Endodermal cell (in vitro differentiated cells): ENCODE data around the gene ULBP3. TPM values are rescaled to one million over a fixed set of nuclear protein-coding genes. Genes with fewer than 3 reads are reported as not detected.
A peak's percentile ranks its signal among the peaks of the same experiment; 100 is the strongest.

Source experiments
- DNase-seq: peaks from one replicate; pipeline ENCODE4 v3.0.0-alpha.2; 2017
- H3K27ac ChIP-seq: 2 replicates; pipeline ENCODE4 v1.5.1; 2013; ENCODE audit warnings: mild to moderate bottlenecking, low read depth, low read length, moderate library complexity
- H3K27me3 ChIP-seq: 2 replicates; pipeline ENCODE4 v1.6.1; 2013; ENCODE audit warnings: mild to moderate bottlenecking, low read length, moderate library complexity; ENCODE audit not compliant: insufficient read depth, control insufficient read depth, poor library complexity, severe bottlenecking
- H3K36me3 ChIP-seq: 2 replicates; pipeline ENCODE4 v1.7.0; 2013; ENCODE audit warnings: mild to moderate bottlenecking, low read length, moderate library complexity; ENCODE audit not compliant: control insufficient read depth, insufficient read depth
- H3K4me1 ChIP-seq: one replicate; pipeline ENCODE4 v1.7.0; 2013; ENCODE audit warnings: low read length; ENCODE audit not compliant: control insufficient read depth, insufficient read depth
- H3K4me3 ChIP-seq: 2 replicates; pipeline ENCODE4 v1.5.1; 2013; ENCODE audit warnings: mild to moderate bottlenecking, low read length, moderate library complexity
- H3K9ac ChIP-seq: 2 replicates; pipeline ENCODE4 v1.6.1; 2013; ENCODE audit warnings: mild to moderate bottlenecking, low read length, moderate library complexity; ENCODE audit not compliant: poor library complexity, severe bottlenecking; ENCODE audit errors: extremely low read depth
- H3K9me3 ChIP-seq: 2 replicates; pipeline ENCODE4 v1.6.1; 2013; ENCODE audit warnings: mild to moderate bottlenecking, low read length, moderate library complexity; ENCODE audit not compliant: control insufficient read depth
- H3K27ac Mint-ChIP-seq: 2 replicates; pipeline ENCODE4 v1.8.0; 2020; ENCODE audit warnings: mixed read lengths
- H3K27me3 Mint-ChIP-seq: 2 replicates; pipeline ENCODE4 v1.8.0; 2021; ENCODE audit warnings: mild to moderate bottlenecking, mixed read lengths; ENCODE audit not compliant: insufficient read depth
- H3K36me3 Mint-ChIP-seq: 2 replicates; pipeline ENCODE4 v1.8.0; 2020; ENCODE audit warnings: low read depth, mixed read lengths
- H3K4me1 Mint-ChIP-seq: 2 replicates; pipeline ENCODE4 v1.8.0; 2020; ENCODE audit warnings: mixed read lengths
- H3K4me3 Mint-ChIP-seq: 2 replicates; pipeline ENCODE4 v1.8.0; 2020; ENCODE audit warnings: mild to moderate bottlenecking, moderate library complexity, mixed read lengths
- H3K9me3 Mint-ChIP-seq: 2 replicates; pipeline ENCODE4 v1.8.0; 2020; ENCODE audit warnings: mild to moderate bottlenecking, mixed read lengths
- WGBS, 2 experiments: methylation state at CpG; one replicate each; pipeline versions ENCODE4 v1.1.5 to v1.1.7; 2013; ENCODE audit warnings: missing lambda C conversion rate in 2 of 2, mixed read lengths in 1 of 2; ENCODE audit not compliant: insufficient coverage in 1 of 2, insufficient read length in 1 of 2; 5-methylcytosine and 5-hydroxymethylcytosine counted together
- total RNA-seq, 2 donors: library from RNA; stranded (reverse); fragmentation: NEBNext Ultra II Directional in 1 of 2; extraction: Animal tissue kit (Norgen Biotek cat#: 25700) in 1 of 2; gene quantifications; 2 replicates in 1 of 2; 3 replicates in 1 of 2; pipeline ENCODE4 v1.2.1, GENCODE V29; 2021
- TF ChIP-seq, protein P1 (sequence below): fragments of 200-600 bp; sonication (generic); conservative IDR thresholded peaks from 2 replicates; pipeline ENCODE4 v1.5.0; 2021; ENCODE audit warnings: antibody characterized with exemption, mild to moderate bottlenecking

The ULBP3 gene
- total RNA-seq, 2 donors from 2014 or later, result 4.4 to 5.4 TPM

DNA sequence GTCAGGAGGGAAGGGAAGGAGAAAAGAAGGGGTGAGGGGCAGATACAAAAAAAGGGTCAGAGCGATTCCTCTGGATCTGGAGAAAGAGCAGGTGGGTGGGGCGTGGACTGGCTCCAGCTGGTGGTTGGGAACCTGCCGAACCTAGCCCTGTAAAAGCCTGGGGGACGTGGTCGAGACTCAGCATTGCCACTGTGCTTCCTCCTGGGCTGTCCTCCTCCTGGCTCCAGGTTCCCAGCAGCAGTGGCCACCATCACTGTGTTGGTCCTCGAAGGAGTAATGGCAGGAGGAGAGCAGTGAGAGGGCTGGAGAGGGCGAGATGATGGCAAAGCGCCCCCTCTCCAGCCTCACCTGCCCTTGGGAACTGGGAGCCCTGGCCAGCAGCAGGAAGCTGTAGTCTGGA, 40.1 kb downstream of the ULBP3 start:
- no peaks in the 10 kb centered on the region for H3K36me3 ChIP-seq
- peak; percentile 34 for DNase-seq
- no peaks in the 10 kb centered on the region for H3K9me3 ChIP-seq
- no peak overlapping the region for H3K4me3 ChIP-seq
- peaks cover 45% of the 10 kb centered on the region for H3K27me3 ChIP-seq
- no peak overlapping the region for H3K27ac ChIP-seq
- peaks cover 71% of the 10 kb centered on the region for H3K27me3 Mint-ChIP-seq
- H3K9ac ChIP-seq, result no peak overlapping the region
- 86 to 88% methylated on average over 3 to 8 of the region's 8 CpGs for WGBS, 2 experiments
- no peaks in the 10 kb centered on the region for H3K36me3 Mint-ChIP-seq
- no peak overlapping the region for H3K4me3 Mint-ChIP-seq
- no peaks in the 10 kb centered on the region for H3K4me1 Mint-ChIP-seq
- no peaks in the 10 kb centered on the region for H3K9me3 Mint-ChIP-seq
- TF ChIP-seq, protein P1, sequence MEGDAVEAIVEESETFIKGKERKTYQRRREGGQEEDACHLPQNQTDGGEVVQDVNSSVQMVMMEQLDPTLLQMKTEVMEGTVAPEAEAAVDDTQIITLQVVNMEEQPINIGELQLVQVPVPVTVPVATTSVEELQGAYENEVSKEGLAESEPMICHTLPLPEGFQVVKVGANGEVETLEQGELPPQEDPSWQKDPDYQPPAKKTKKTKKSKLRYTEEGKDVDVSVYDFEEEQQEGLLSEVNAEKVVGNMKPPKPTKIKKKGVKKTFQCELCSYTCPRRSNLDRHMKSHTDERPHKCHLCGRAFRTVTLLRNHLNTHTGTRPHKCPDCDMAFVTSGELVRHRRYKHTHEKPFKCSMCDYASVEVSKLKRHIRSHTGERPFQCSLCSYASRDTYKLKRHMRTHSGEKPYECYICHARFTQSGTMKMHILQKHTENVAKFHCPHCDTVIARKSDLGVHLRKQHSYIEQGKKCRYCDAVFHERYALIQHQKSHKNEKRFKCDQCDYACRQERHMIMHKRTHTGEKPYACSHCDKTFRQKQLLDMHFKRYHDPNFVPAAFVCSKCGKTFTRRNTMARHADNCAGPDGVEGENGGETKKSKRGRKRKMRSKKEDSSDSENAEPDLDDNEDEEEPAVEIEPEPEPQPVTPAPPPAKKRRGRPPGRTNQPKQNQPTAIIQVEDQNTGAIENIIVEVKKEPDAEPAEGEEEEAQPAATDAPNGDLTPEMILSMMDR, result no peak
- H3K4me1 ChIP-seq, result no peaks in the 10 kb centered on the region
- no peak overlapping the region for H3K27ac Mint-ChIP-seq

DNA sequence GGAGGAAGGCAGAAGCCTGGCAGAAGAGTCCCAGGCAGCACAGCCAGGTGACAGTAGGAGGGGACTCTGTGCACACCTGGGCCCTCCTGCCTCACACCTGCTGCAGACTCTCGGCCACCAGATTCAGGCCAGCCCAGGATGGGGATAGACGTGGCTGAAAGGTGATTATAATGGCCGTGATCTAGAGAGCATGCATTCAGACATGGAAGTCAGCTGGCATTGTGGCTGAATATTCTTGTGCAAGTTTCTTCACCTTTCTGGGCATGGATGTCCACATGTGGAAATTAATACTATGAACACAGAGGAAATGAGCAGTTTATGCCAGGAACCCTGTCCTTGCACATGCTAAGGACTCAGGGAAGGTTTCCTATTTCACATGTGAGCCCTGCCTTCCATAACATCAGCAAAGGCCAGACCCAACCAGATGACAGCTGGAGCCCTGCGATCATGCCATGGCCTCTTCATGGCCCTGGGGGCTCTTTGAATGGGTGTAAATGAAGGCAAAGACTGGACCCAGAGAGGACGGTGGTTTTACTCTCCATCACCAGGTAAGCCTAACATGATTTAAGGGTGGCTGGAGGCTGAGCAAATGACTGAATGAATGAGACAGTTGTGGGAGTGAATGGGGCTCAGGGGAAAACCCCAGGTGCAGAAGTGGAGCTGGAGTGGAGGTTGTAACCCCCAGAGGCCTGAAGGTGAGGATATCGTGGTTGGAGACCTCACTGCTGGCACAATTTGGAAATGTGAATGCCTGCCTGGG, 40.9 kb downstream of the ULBP3 start:
- 86 to 89% methylated on average over 5 to 6 of the region's 6 CpGs for WGBS, 2 experiments
- peak; percentile 17 for DNase-seq
- Histone ChIP-seq H3K36me3 (no peaks in the 10 kb centered on the region), H3K4me1 (no peaks in the 10 kb centered on the region), H3K9ac (no peak overlapping the region), H3K9me3 (no peaks in the 10 kb centered on the region), H3K27me3 (peaks cover 37% of the 10 kb centered on the region), H3K4me3 (no peak overlapping the region), H3K27ac (no peak overlapping the region)
- peaks cover 67% of the 10 kb centered on the region for H3K27me3 Mint-ChIP-seq
- TF ChIP-seq, protein P1, result no peak
- no peak overlapping the region for H3K4me3 Mint-ChIP-seq
- no peaks in the 10 kb centered on the region for H3K36me3 Mint-ChIP-seq
- no peak overlapping the region for H3K27ac Mint-ChIP-seq
- H3K9me3 Mint-ChIP-seq, result no peaks in the 10 kb centered on the region
- H3K4me1 Mint-ChIP-seq, result no peaks in the 10 kb centered on the region

DNA sequence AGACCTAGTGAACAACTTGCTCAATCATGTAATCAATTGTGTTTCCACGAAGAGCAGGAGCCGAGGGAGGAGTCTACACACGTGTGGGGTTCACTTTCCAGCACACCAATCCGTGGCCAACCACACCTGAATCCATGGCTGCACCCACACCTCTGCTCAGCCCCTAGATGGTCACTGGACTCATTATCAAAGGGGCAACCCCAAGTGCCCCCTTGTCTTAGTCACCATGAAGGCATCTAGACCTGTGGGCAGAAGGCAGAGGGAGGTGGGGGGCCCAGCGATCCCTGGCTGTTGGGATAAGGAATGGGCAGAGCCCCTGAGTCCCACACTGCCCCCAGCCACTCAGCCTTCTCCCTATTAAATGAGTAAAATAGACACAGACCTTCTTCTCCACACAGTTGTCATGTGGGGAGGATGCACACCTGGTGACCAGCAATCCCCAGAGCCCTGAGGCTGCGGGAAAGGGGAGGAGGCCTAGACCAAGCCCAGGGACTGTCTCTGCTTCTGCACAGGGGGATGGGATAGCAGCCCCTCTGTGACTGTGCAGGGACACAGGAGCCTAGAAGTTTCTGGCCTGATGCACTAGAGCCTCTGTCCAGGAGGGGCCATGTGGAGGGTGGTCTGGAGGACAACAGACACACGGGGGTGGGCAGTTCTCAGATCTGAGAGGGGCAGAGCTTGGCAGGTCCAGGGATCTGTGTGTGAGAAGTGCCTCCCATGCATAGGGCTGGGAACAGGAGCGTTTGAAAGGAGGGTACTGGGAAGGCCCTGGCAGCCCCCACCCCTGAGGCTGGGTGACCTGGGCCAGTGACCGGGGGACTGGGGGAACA, 41.7 kb downstream of the ULBP3 start:
- peaks cover 62% of the 10 kb centered on the region for H3K27me3 Mint-ChIP-seq
- DNase-seq, result peak; percentile 26
- H3K27me3 ChIP-seq, result peaks cover 31% of the 10 kb centered on the region

More for the DNA sequence above, 41.7 kb downstream of the ULBP3 start:
- Histone ChIP-seq H3K4me1 (no peaks in the 10 kb centered on the region), H3K27ac (no peak overlapping the region), H3K4me3 (no peak overlapping the region), H3K36me3 (no peaks in the 10 kb centered on the region), H3K9ac (no peak overlapping the region), H3K9me3 (no peaks in the 10 kb centered on the region)
- H3K36me3 Mint-ChIP-seq, result no peaks in the 10 kb centered on the region
- H3K27ac Mint-ChIP-seq, result no peak overlapping the region
- TF ChIP-seq, protein P1, result no peak
- H3K9me3 Mint-ChIP-seq, result no peaks in the 10 kb centered on the region
- H3K4me3 Mint-ChIP-seq, result no peak overlapping the region
- 87 to 90% methylated on average over 2 to 9 of the region's 9 CpGs for WGBS, 2 experiments
- H3K4me1 Mint-ChIP-seq, result no peaks in the 10 kb centered on the region
